Keratinocyte (primary cell): Measurements from ENCODE around the gene LYPD6B. TPM values are rescaled to one million over a fixed set of nuclear protein-coding genes. Genes with fewer than 3 reads are reported as not detected.

Source experiments
- DNase-seq: peaks from one replicate; pipeline ENCODE4 v3.0.0-alpha.2; 2011; ENCODE audit warnings: low read depth, missing footprints, low spot score
- FAIRE-seq: peaks from 2 replicates; lab custom pipeline; 2011; peaks lifted over from hg19 to GRCh38; lab: Jason Lieb, UNC
- H2AFZ ChIP-seq: 2 replicates; pipeline ENCODE4 v1.6.0; 2012; ENCODE audit warnings: low read length, control low read depth, inconsistent platforms; ENCODE audit not compliant: control insufficient read depth
- H3K27ac ChIP-seq: 2 replicates; pipeline ENCODE4 v1.5.1; 2011; ENCODE audit warnings: low read length; ENCODE audit not compliant: control insufficient read depth, insufficient read depth
- H3K27me3 ChIP-seq: 3 replicates; pipeline ENCODE4 v1.6.0; 2011; ENCODE audit warnings: low read length; ENCODE audit not compliant: control insufficient read depth, insufficient read depth; ENCODE audit errors: extremely low read depth
- H3K36me3 ChIP-seq, 2 experiments: 2 replicates in 1 of 2; 3 replicates in 1 of 2; pipeline ENCODE4 v1.5.1; 2011; ENCODE audit warnings: low read length in 2 of 2, mild to moderate bottlenecking in 1 of 2; ENCODE audit not compliant: control insufficient read depth in 2 of 2, insufficient read depth in 2 of 2; ENCODE audit errors: extremely low read depth in 1 of 2
- H3K4me1 ChIP-seq: 3 replicates; pipeline ENCODE4 v1.5.1; 2011; ENCODE audit warnings: low read length; ENCODE audit not compliant: control insufficient read depth, insufficient read depth; ENCODE audit errors: extremely low read depth
- H3K4me2 ChIP-seq: 3 replicates; pipeline ENCODE4 v1.6.0; 2011; ENCODE audit warnings: low read depth, low read length; ENCODE audit not compliant: control insufficient read depth, insufficient read depth; ENCODE audit errors: extremely low read depth
- H3K4me3 ChIP-seq, 3 experiments: fragments of 200-600 bp in 1 of 3; sonication (generic) in 1 of 3; 2 replicates in 2 of 3; 3 replicates in 1 of 3; pipeline ENCODE4 v1.5.1; 2011 to 2016; ENCODE audit warnings: low read length in 3 of 3, mild to moderate bottlenecking in 3 of 3, control low read depth in 2 of 3, inconsistent platforms in 1 of 3, low read depth in 1 of 3, mixed read lengths in 1 of 3, mixed run types in 1 of 3, moderate library complexity in 1 of 3; ENCODE audit not compliant: control insufficient read depth in 2 of 3, insufficient read depth in 2 of 3; ENCODE audit errors: extremely low read depth in 1 of 3
- H3K79me2 ChIP-seq: 2 replicates; pipeline ENCODE4 v1.6.0; 2012; ENCODE audit warnings: low read length; ENCODE audit not compliant: control insufficient read depth, insufficient read depth
- H3K9ac ChIP-seq: 3 replicates; pipeline ENCODE4 v1.6.0; 2011; ENCODE audit warnings: low read length; ENCODE audit not compliant: control insufficient read depth, insufficient read depth; ENCODE audit errors: extremely low read depth
- H3K9me1 ChIP-seq: 3 replicates; pipeline ENCODE4 v1.6.0; 2011; ENCODE audit warnings: low read length; ENCODE audit not compliant: control insufficient read depth, insufficient read depth; ENCODE audit errors: extremely low read depth
- H3K9me3 ChIP-seq: 2 replicates; pipeline ENCODE4 v1.5.1; 2012; ENCODE audit warnings: low read depth, low read length; ENCODE audit not compliant: control insufficient read depth
- H4K20me1 ChIP-seq: 3 replicates; pipeline ENCODE4 v1.6.0; 2011; ENCODE audit warnings: low read length; ENCODE audit not compliant: control insufficient read depth, insufficient read depth; ENCODE audit errors: extremely low read depth
- CTCF ChIP-seq, 3 experiments: IDR thresholded peaks in 1 of 3; conservative IDR thresholded peaks in 1 of 3; optimal IDR thresholded peaks in 1 of 3; 2 replicates in 2 of 3; 3 replicates in 1 of 3; pipeline versions ENCODE3 to v1.5.1; 2011; ENCODE audit warnings: low read length in 3 of 3, mild to moderate bottlenecking in 3 of 3, moderate library complexity in 2 of 3, control low read depth in 1 of 3, inconsistent platforms in 1 of 3; ENCODE audit not compliant: insufficient read depth in 2 of 3; ENCODE audit errors: extremely low read depth in 1 of 3
- EZH2 ChIP-seq: IDR thresholded peaks from one replicate; pipeline ENCODE4 v1.6.1; 2012; ENCODE audit warnings: inconsistent platforms, mild to moderate bottlenecking, low read length, moderate library complexity
- dilution Hi-C: fragments of 300-500 bp; cut with MboI; formaldehyde crosslinking; loops from one replicate; pipeline ENCODE4 v1.7.0; 2020; ENCODE audit warnings: low sequenced_read_pairs; ENCODE audit not compliant: extremely low pct_ligation_motif_present
- polyA plus RNA-seq, 5 experiments: library from polyadenylated mRNA; depleted of rRNA in 3 of 5; stranded (reverse) in 3 of 5; stranded (forward) in 1 of 5; unstranded in 1 of 5; fragments of >200 nt; gene quantifications; 1 replicate in 1 of 5; 2 replicates in 3 of 5; 3 replicates in 1 of 5; pipeline versions ENCODE4 v1.2.1 to v1.2.3, GENCODE V29; 2011 to 2012; ENCODE audit warnings: missing spikeins in 2 of 5, low read depth in 1 of 5, low replicate concordance in 1 of 5

Gene LYPD6B
- polyA plus RNA-seq, 1 donor (not counting 4 experiments of a cell fraction or from before 2014, with no cell fraction given) = 24.7 TPM

- Histone ChIP-seq H3K79me2 (no peaks in the 10 kb centered on the region), H3K9ac (peak overlapping the region; percentile 81), H3K9me3 (no peaks in the 10 kb centered on the region), H3K27ac (no peak overlapping the region), H3K4me3 (peak overlapping the region; percentile 54 to 76 (median 68)), H3K36me3 (no peaks in the 10 kb centered on the region), H3K9me1 (no peaks in the 10 kb centered on the region), H3K4me2 (peak overlapping the region; percentile 89), H4K20me1 (no peaks in the 10 kb centered on the region), H2AFZ (peak overlapping the region; percentile 89), H3K27me3 (no peaks in the 10 kb centered on the region), H3K4me1 (peaks cover 3% of the 10 kb centered on the region)
- TF ChIP-seq CTCF (optimal IDR thresholded peaks at IDR 0.05 in 1 of 3, IDR thresholded peaks at IDR 0.05 in 1 of 3, conservative IDR thresholded peaks at IDR 0.05 in 1 of 3; ENCODE audit: extremely low read depth in 1 of 3, insufficient read depth in 2 of 3, low read length in 3 of 3) (no peak), EZH2 (no peak)
- dilution Hi-C loops = no loop called here
- FAIRE-seq (no peak), DNase-seq (no peak)
These were observed 770 bp downstream of the LYPD6B start for GRCh38 chr2:149039213-149039724.

GRCh38 chr2:149040451-149040850 lies 2.0 kb downstream of the LYPD6B start:
- Histone ChIP-seq H4K20me1 (no peaks in the 10 kb centered on the region), H3K4me1 (peaks cover 3% of the 10 kb centered on the region), H3K27me3 (no peaks in the 10 kb centered on the region), H3K4me3 (no peak overlapping the region), H3K9me3 (no peaks in the 10 kb centered on the region), H3K79me2 (no peaks in the 10 kb centered on the region), H3K9me1 (no peaks in the 10 kb centered on the region), H3K4me2 (no peak overlapping the region), H3K27ac (no peak overlapping the region), H3K36me3 (no peaks in the 10 kb centered on the region), H3K9ac (no peak overlapping the region), H2AFZ (no peak overlapping the region)
- DNase-seq (no peak), FAIRE-seq (peak; percentile 68)
- dilution Hi-C loops = no loop called here
- TF ChIP-seq EZH2 = no peak
- TF ChIP-seq CTCF (optimal IDR thresholded peaks at IDR 0.05 in 1 of 3, IDR thresholded peaks at IDR 0.05 in 1 of 3, conservative IDR thresholded peaks at IDR 0.05 in 1 of 3; ENCODE audit: extremely low read depth in 1 of 3, insufficient read depth in 2 of 3, low read length in 3 of 3) = peak; percentile 71 to 92 (median 76)
